Upper lobe of left lung (tissue), 4 donors: ENCODE data around the gene NIT1.

Experiments
- CTCF ChIP-seq, 6 experiments: fragments of 450-650 bp in 4 of 6; fragments of 200-600 bp in 2 of 6; sonication (generic) in 2 of 6; IDR thresholded peaks; one replicate each; pipeline ENCODE4 v1.5.1; 2016 to 2019; ENCODE audit warnings: antibody characterized with exemption in 6 of 6
- EP300 ChIP-seq, 4 donors: sonication (generic); formaldehyde crosslinking; IDR thresholded peaks; one replicate each; pipeline ENCODE4 v1.5.1; 2017; ENCODE audit warnings: antibody characterized with exemption in 4 of 4, control low read depth in 2 of 4
- POLR2A ChIP-seq, 4 donors: fragments of 450-650 bp; IDR thresholded peaks; one replicate each; pipeline ENCODE4 v1.5.1; 2016 to 2017; ENCODE audit warnings: antibody characterized with exemption in 4 of 4, mild to moderate bottlenecking in 2 of 4
- POLR2AphosphoS5 ChIP-seq, 2 donors: sonication (generic); formaldehyde crosslinking; IDR thresholded peaks; one replicate each; pipeline ENCODE4 v1.5.1; 2017; ENCODE audit warnings: antibody characterized with exemption in 2 of 2

- peak; percentile 31 to 42 for TF ChIP-seq POLR2AphosphoS5 (IDR thresholded peaks at IDR 0.05)
- TF ChIP-seq CTCF (IDR thresholded peaks at IDR 0.05) = no peak
- no peak for TF ChIP-seq EP300 (IDR thresholded peaks at IDR 0.05)
- no peak for TF ChIP-seq POLR2A (IDR thresholded peaks at IDR 0.05)
These were observed 21.4 kb upstream of the NIT1 start for GRCh38 chr1:161096530-161096929.
